Measurements from ENCODE around the gene CUX1. TPM values are rescaled to one million over a fixed set of nuclear protein-coding genes. Genes with fewer than 3 reads are reported as not detected.

Gene CUX1
- total RNA-seq, 1 donor from 2014 or later: 101 TPM

DNA sequence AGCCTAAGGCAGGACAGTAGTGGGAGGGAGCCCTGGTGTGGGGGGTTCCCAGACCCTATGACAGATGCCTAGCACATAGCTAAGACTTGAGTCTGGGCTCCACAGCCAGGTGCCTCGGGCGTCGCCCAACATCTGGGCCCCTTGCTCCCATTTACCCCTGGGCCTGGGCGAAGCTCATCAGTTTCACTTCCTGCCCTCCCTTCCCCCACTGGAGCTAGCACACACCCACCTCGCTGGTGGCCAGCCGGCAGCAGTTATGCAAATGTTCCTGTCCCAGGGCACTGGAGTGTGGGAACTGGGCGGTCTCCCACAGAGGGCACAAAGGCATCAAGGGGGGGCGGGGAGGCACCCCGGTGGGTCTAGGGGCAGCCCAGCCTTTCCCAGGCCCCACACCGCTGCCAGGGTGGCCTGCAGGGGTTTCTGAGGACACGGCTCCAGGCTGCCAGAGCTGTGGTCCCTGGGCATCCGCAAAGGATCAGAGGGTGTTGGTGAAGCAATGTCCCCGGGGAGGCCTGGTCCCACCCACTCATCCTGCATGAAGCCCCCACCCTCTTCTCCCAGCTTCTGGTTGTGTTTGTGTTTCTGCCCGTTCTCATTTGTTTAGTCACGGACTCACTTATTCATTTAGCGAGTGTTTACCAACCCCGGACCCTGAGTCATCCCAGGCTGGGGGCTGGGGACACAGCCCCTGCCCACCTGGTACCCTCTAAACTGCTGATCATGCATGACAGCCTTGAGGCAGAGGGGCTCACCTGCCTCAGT is 489.7 kb downstream of the CUX1 start:
- TF ChIP-seq, protein P1, sequence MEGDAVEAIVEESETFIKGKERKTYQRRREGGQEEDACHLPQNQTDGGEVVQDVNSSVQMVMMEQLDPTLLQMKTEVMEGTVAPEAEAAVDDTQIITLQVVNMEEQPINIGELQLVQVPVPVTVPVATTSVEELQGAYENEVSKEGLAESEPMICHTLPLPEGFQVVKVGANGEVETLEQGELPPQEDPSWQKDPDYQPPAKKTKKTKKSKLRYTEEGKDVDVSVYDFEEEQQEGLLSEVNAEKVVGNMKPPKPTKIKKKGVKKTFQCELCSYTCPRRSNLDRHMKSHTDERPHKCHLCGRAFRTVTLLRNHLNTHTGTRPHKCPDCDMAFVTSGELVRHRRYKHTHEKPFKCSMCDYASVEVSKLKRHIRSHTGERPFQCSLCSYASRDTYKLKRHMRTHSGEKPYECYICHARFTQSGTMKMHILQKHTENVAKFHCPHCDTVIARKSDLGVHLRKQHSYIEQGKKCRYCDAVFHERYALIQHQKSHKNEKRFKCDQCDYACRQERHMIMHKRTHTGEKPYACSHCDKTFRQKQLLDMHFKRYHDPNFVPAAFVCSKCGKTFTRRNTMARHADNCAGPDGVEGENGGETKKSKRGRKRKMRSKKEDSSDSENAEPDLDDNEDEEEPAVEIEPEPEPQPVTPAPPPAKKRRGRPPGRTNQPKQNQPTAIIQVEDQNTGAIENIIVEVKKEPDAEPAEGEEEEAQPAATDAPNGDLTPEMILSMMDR (IDR thresholded peaks at IDR 0.05): no peak
- Histone ChIP-seq H3K27me3 (no peaks in the 10 kb centered on the region), H3K9me3 (no peaks in the 10 kb centered on the region), H3K36me3 (peaks cover 0 to 13% of the 10 kb centered on the region in 2 donors), H3K27ac (no peak overlapping the region), H3K4me3 (no peak overlapping the region), H3K4me1 (no peaks in the 10 kb centered on the region)
- intact Hi-C loops (cut with DNase I): no loop called here
- DNase-seq (ENCODE audit: low spot score in 2 of 2): no peak

GRCh38 chr7:102310414-102310815 is 493.0 kb downstream of the CUX1 start:
- Histone ChIP-seq H3K27ac (no peak overlapping the region), H3K27me3 (no peaks in the 10 kb centered on the region), H3K36me3 (peaks cover 0 to 20% of the 10 kb centered on the region in 2 donors), H3K9me3 (no peaks in the 10 kb centered on the region), H3K4me1 (no peaks in the 10 kb centered on the region), H3K4me3 (no peak overlapping the region)
- TF ChIP-seq, protein P1 (IDR thresholded peaks at IDR 0.05): no peak
- DNase-seq (ENCODE audit: low spot score in 2 of 2): no peak
- intact Hi-C loops (cut with DNase I): no loop called here

- Histone ChIP-seq H3K9me3 (no peaks in the 10 kb centered on the region), H3K4me1 (no peaks in the 10 kb centered on the region), H3K4me3 (no peak overlapping the region), H3K27ac (no peak overlapping the region), H3K27me3 (no peaks in the 10 kb centered on the region), H3K36me3 (peaks cover under 1 to 20% of the 10 kb centered on the region in 2 donors)
- no peak for DNase-seq (ENCODE audit: low spot score in 2 of 2)
- TF ChIP-seq, protein P1 (IDR thresholded peaks at IDR 0.05): no peak
- intact Hi-C loops (cut with DNase I): no loop called here
These were observed 494.9 kb downstream of the CUX1 start for GRCh38 chr7:102312317-102312716.

- DNase-seq (ENCODE audit: low spot score in 2 of 2): no peak
- intact Hi-C loops (cut with DNase I): no loop called here
These were observed 496.8 kb downstream of the CUX1 start for GRCh38 chr7:102313997-102314780.

DNA sequence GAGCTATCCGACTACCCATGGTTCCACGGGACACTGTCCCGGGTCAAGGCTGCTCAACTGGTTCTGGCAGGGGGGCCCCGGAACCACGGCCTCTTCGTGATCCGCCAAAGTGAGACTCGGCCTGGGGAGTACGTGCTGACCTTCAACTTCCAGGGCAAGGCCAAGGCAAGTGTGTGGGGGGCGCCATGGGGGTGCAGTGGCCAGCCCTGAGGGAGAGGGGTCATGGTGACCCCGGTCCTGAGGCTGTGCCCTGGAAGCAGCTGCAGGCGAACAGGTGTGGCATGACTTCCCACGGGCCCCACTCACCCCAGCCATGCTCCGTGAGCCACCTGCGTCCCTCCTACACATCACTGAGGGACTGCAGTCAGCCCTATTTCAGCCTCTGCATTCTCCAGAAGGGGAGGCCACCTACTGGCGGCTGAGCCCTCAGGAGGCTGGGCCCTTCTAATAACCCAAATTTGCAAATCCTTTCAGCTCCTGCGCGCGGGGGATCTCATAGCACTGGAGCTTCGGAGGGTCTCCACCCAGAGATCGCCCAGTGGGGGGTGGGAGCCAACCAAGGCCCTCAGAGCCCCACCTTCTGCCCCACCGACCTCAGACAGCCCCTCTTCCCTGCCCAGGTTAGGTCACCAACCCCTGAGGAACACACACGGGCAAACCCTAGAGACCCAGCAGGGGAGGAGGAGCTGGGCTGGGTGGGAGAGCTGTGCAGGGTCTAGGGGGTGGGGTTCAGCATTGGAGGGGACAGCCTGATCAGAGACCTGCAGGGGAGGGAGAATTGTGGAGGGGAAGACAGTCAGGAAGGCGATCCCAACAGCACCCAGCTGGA is 500.0 kb downstream of the CUX1 start:
- TF ChIP-seq, protein P1 (IDR thresholded peaks at IDR 0.05): no peak
- Histone ChIP-seq H3K36me3 (peaks cover 2 to 8% of the 10 kb centered on the region in 2 donors), H3K27me3 (no peaks in the 10 kb centered on the region), H3K4me1 (no peaks in the 10 kb centered on the region), H3K27ac (no peak overlapping the region), H3K4me3 (no peak overlapping the region), H3K9me3 (no peaks in the 10 kb centered on the region)
- intact Hi-C loops (cut with DNase I): no loop called here
- DNase-seq (ENCODE audit: low spot score in 2 of 2): no peak

More at GRCh38 chr7:102313997-102314780, 496.8 kb downstream of the CUX1 start:
- Histone ChIP-seq H3K36me3 (peaks cover 2 to 16% of the 10 kb centered on the region in 2 donors), H3K27ac (no peak overlapping the region), H3K4me3 (no peak overlapping the region), H3K27me3 (no peaks in the 10 kb centered on the region), H3K4me1 (no peaks in the 10 kb centered on the region), H3K9me3 (no peaks in the 10 kb centered on the region)
- TF ChIP-seq, protein P1 (IDR thresholded peaks at IDR 0.05): no peak
